Fibroblast of lung (primary cell): ENCODE measurements around the gene MRM3. TPM values are rescaled to one million over a fixed set of nuclear protein-coding genes. Genes with fewer than 3 reads are reported as not detected.

Source experiments
- DNase-seq, 2 donors: peaks; one replicate each; pipeline versions ENCODE4 v3.0.0 to v3.0.0-alpha.2; 2010; ENCODE audit warnings: low read depth in 2 of 2
- H2AFZ ChIP-seq: 2 replicates; pipeline ENCODE4 v1.5.1; 2012; ENCODE audit warnings: low read length, control low read depth, inconsistent platforms
- H3K27ac ChIP-seq: 2 replicates; pipeline ENCODE4 v1.5.1; 2011; ENCODE audit warnings: low read length, control low read depth; ENCODE audit not compliant: insufficient read depth
- H3K27me3 ChIP-seq: 2 replicates; pipeline ENCODE4 v1.5.1; 2011; ENCODE audit warnings: mild to moderate bottlenecking, low read length; ENCODE audit not compliant: control insufficient read depth, insufficient read depth
- H3K36me3 ChIP-seq: 2 replicates; pipeline ENCODE4 v1.5.1; 2011; ENCODE audit warnings: low read length; ENCODE audit not compliant: control insufficient read depth, insufficient read depth
- H3K4me1 ChIP-seq: 2 replicates; pipeline ENCODE4 v1.5.1; 2011; ENCODE audit warnings: low read length; ENCODE audit not compliant: control insufficient read depth, insufficient read depth; ENCODE audit errors: extremely low read depth
- H3K4me2 ChIP-seq: 2 replicates; pipeline ENCODE4 v1.5.1; 2011; ENCODE audit warnings: low read length, control low read depth; ENCODE audit not compliant: insufficient read depth; ENCODE audit errors: extremely low read depth
- H3K4me3 ChIP-seq, 4 experiments: fragments of 200-600 bp in 1 of 4; sonication (generic) in 1 of 4; replicated peaks in 1 of 4; 2 replicates each; pipeline ENCODE4 v1.5.1; 2011 to 2016; ENCODE audit warnings: low read length in 4 of 4, low read depth in 3 of 4, mild to moderate bottlenecking in 3 of 4, control low read depth in 2 of 4, inconsistent platforms in 1 of 4, mixed read lengths in 1 of 4; ENCODE audit not compliant: insufficient read depth in 1 of 4; ENCODE audit errors: control extremely low read depth in 1 of 4
- H3K79me2 ChIP-seq: 2 replicates; pipeline ENCODE4 v1.5.1; 2012; ENCODE audit warnings: mild to moderate bottlenecking, low read length, inconsistent platforms; ENCODE audit not compliant: control insufficient read depth, insufficient read depth
- H3K9ac ChIP-seq: 2 replicates; pipeline ENCODE4 v1.5.1; 2011; ENCODE audit warnings: mild to moderate bottlenecking, low read length, control low read depth; ENCODE audit not compliant: insufficient read depth
- H3K9me3 ChIP-seq: 2 replicates; pipeline ENCODE4 v1.5.1; 2012; ENCODE audit warnings: low read depth, low read length; ENCODE audit not compliant: control insufficient read depth, insufficient read depth
- H4K20me1 ChIP-seq: 2 replicates; pipeline ENCODE4 v1.5.1; 2011; ENCODE audit warnings: low read length; ENCODE audit not compliant: control insufficient read depth, insufficient read depth; ENCODE audit errors: extremely low read depth
- CTCF ChIP-seq, 2 donors: IDR thresholded peaks in 1 of 2; conservative IDR thresholded peaks in 1 of 2; 1 replicate in 1 of 2; 2 replicates in 1 of 2; pipeline ENCODE4 v1.5.1; 2011 to 2012; ENCODE audit warnings: low read length in 2 of 2, control low read depth in 1 of 2, inconsistent platforms in 1 of 2, low read depth in 1 of 2, mild to moderate bottlenecking in 1 of 2
- EZH2 ChIP-seq: IDR thresholded peaks from 2 replicates; pipeline ENCODE4 v1.5.1; 2012; ENCODE audit warnings: low read length, control low read depth, mild to moderate bottlenecking; ENCODE audit errors: missing control alignments
- polyA plus RNA-seq, 2 donors: library from polyadenylated mRNA; depleted of rRNA in 1 of 2; stranded (reverse) in 1 of 2; unstranded in 1 of 2; fragments of >200 nt; gene quantifications; 2 replicates each; pipeline ENCODE4 v1.2.1, GENCODE V29; 2011 to 2012; ENCODE audit warnings: missing spikeins in 1 of 2
- total RNA-seq: library from RNA; depleted of rRNA; stranded (reverse); fragments of >200 nt; gene quantifications from 2 replicates; pipeline ENCODE4 v1.2.1, GENCODE V29; 2014

The MRM3 gene
- total and polyA plus RNA-seq, 2 donors (not counting 1 experiment from before 2014, with no cell fraction given) = 10.4 to 21.1 TPM

- H3K27ac ChIP-seq = no peak overlapping the region
- no peaks in the 10 kb centered on the region for H4K20me1 ChIP-seq
- no peaks in the 10 kb centered on the region for H3K4me1 ChIP-seq
- no peak overlapping the region for H3K9ac ChIP-seq
- H3K4me3 ChIP-seq = no peak overlapping the region
- H3K4me2 ChIP-seq = no peak overlapping the region
- no peaks in the 10 kb centered on the region for H3K27me3 ChIP-seq
- no peak for DNase-seq
- peaks cover 40% of the 10 kb centered on the region for H3K36me3 ChIP-seq
- no peak overlapping the region for H2AFZ ChIP-seq
- TF ChIP-seq EZH2 = no peak
- no peak for TF ChIP-seq CTCF (conservative IDR thresholded peaks at IDR 0.05 in 1 of 2, IDR thresholded peaks at IDR 0.05 in 1 of 2; ENCODE audit: low read depth in 1 of 2, low read length in 2 of 2)
- no peaks in the 10 kb centered on the region for H3K9me3 ChIP-seq
- peaks cover 19% of the 10 kb centered on the region for H3K79me2 ChIP-seq
These were observed 36.7 kb upstream of the MRM3 start for GRCh38 chr17:745406-745805.

- no peaks in the 10 kb centered on the region for H4K20me1 ChIP-seq
- peaks cover 38% of the 10 kb centered on the region for H3K36me3 ChIP-seq
These were observed 36.0 kb upstream of the MRM3 start for GRCh38 chr17:746181-746580.

More at GRCh38 chr17:746181-746580, 36.0 kb upstream of the MRM3 start:
- H3K9ac ChIP-seq = no peak overlapping the region
- TF ChIP-seq EZH2 = no peak
- no peak for TF ChIP-seq CTCF (conservative IDR thresholded peaks at IDR 0.05 in 1 of 2, IDR thresholded peaks at IDR 0.05 in 1 of 2; ENCODE audit: low read depth in 1 of 2, low read length in 2 of 2)
- no peaks in the 10 kb centered on the region for H3K27me3 ChIP-seq
- H3K4me2 ChIP-seq = no peak overlapping the region
- peaks cover 27% of the 10 kb centered on the region for H3K79me2 ChIP-seq
- H3K4me1 ChIP-seq = peaks cover 4% of the 10 kb centered on the region
- no peak overlapping the region for H3K27ac ChIP-seq
- no peaks in the 10 kb centered on the region for H3K9me3 ChIP-seq
- H2AFZ ChIP-seq = no peak overlapping the region
- no peak for DNase-seq
- no peak overlapping the region for H3K4me3 ChIP-seq
